ENCODE data around the gene TMEM263.
A peak's percentile ranks its signal among the peaks of the same experiment; 100 is the strongest.

The TMEM263 gene

GRCh38 chr12:106953352-106954250 lies 2.1 kb upstream of the TMEM263 start:
- DNase-seq = no peak

- no peak for DNase-seq
These were observed 988 bp upstream of the TMEM263 start for GRCh38 chr12:106954462-106955376.

GRCh38 chr12:106956048-106956578 lies 406 bp downstream of the TMEM263 start:
- peak; percentile 92 for DNase-seq

- peak; percentile 46 for DNase-seq
These were observed 1.9 kb downstream of the TMEM263 start for GRCh38 chr12:106957583-106957982.

- DNase-seq = no peak
These were observed 4.7 kb downstream of the TMEM263 start for GRCh38 chr12:106960443-106960842.

- no peak for DNase-seq
These were observed 6.6 kb downstream of the TMEM263 start for GRCh38 chr12:106962286-106962685.

GRCh38 chr12:106964526-106964925 lies 8.8 kb downstream of the TMEM263 start:
- DNase-seq = no peak

- DNase-seq = no peak
These were observed 15.4 kb downstream of the TMEM263 start for GRCh38 chr12:106971065-106971464.

- peak; percentile 31 for DNase-seq
These were observed 17.8 kb downstream of the TMEM263 start for GRCh38 chr12:106973545-106973944.

- peak; percentile 88 for DNase-seq
These were observed 18.8 kb downstream of the TMEM263 start for GRCh38 chr12:106974511-106974910.

GRCh38 chr12:106975098-106975497 lies 19.4 kb downstream of the TMEM263 start:
- DNase-seq = peak; percentile 82

GRCh38 chr12:106975993-106976658 lies 20.4 kb downstream of the TMEM263 start:
- DNase-seq = peak; percentile 89

GRCh38 chr12:106976668-106977067 lies 21.0 kb downstream of the TMEM263 start:
- peak; percentile 71 for DNase-seq

- peak; percentile 92 for DNase-seq
These were observed 22.5 kb downstream of the TMEM263 start for GRCh38 chr12:106978035-106978800.

- DNase-seq = peak; percentile 29
These were observed 25.2 kb downstream of the TMEM263 start for GRCh38 chr12:106980944-106981343.

GRCh38 chr12:106981788-106982187 lies 26.1 kb downstream of the TMEM263 start:
- DNase-seq = peak; percentile 21

- no peak for DNase-seq
These were observed 26.5 kb downstream of the TMEM263 start for GRCh38 chr12:106982229-106982628.

- DNase-seq = no peak
These were observed 29.0 kb downstream of the TMEM263 start for GRCh38 chr12:106984588-106985137.

GRCh38 chr12:106985479-106985878 lies 29.8 kb downstream of the TMEM263 start:
- DNase-seq = peak; percentile 9

GRCh38 chr12:106986135-106986534 lies 30.4 kb downstream of the TMEM263 start:
- DNase-seq = peak; percentile 13

GRCh38 chr12:106986625-106987389 lies 31.1 kb downstream of the TMEM263 start, which contains the start of gene MTERF2:
MTERF2 (minus strand) TSS chr12:106987146; CDS start chr12:106978714, 8,432 bp downstream.
- peak; percentile 99 for DNase-seq

Measured in NCI-H69 (cell line).